Myocyte (in vitro differentiated cells): ENCODE results near the gene MIER3. TPM values are rescaled to one million over a fixed set of nuclear protein-coding genes. Genes with fewer than 3 reads are reported as not detected.
"Not testable (repeated sequence)": the region's sequence is repeated elsewhere in the genome, so short reads cannot be mapped to it uniquely, and the experiment has no call there.

Experiments used
- DNase-seq: peaks from one replicate; pipeline ENCODE4 v3.0.0-alpha.2; 2012; ENCODE audit warnings: low read depth
- polyA plus RNA-seq: library from polyadenylated mRNA; unstranded; fragments of >200 nt; gene quantifications from one replicate; pipeline ENCODE4 v1.2.1, GENCODE V29; 2012; ENCODE audit warnings: missing spikeins
- total RNA-seq: library from RNA; depleted of rRNA; stranded (reverse); fragments of >200 nt; gene quantifications from 2 replicates; pipeline ENCODE4 v1.2.3, GENCODE V29; 2014

Gene MIER3
- 20.5 and 25.5 TPM in 2 replicates for total RNA-seq
- polyA plus RNA-seq = 4.0 TPM

- peak; percentile 82 for DNase-seq
Observed at GRCh38 chr5:56951946-56952691, at the start of gene MIER3. MIER3 (minus strand) TSS chr5:56952123; CDS start chr5:56952102, 21 bp downstream.

GRCh38 chr5:56995596-56995995, 43.7 kb upstream of the MIER3 start:
- no peak for DNase-seq

- DNase-seq = no peak
Observed at GRCh38 chr5:56993241-56993640, 41.3 kb upstream of the MIER3 start.

GRCh38 chr5:56989676-56990075, 37.8 kb upstream of the MIER3 start:
- DNase-seq = no peak

- no peak for DNase-seq
Observed at GRCh38 chr5:56988490-56988889, 36.6 kb upstream of the MIER3 start.

- no peak for DNase-seq
Observed at GRCh38 chr5:56987171-56987570, 35.2 kb upstream of the MIER3 start.

- DNase-seq = peak; percentile 7
Observed at GRCh38 chr5:56986626-56986947, 34.7 kb upstream of the MIER3 start.

- no peak for DNase-seq
Observed at GRCh38 chr5:56985936-56986625, 34.2 kb upstream of the MIER3 start.

- DNase-seq = no peak
Observed at GRCh38 chr5:56984445-56984844, 32.5 kb upstream of the MIER3 start.

GRCh38 chr5:56983593-56984361, 31.9 kb upstream of the MIER3 start:
- DNase-seq = no peak

- peak; percentile 69 for DNase-seq
Observed at GRCh38 chr5:56981548-56982315, 29.8 kb upstream of the MIER3 start.

- no peak for DNase-seq
Observed at GRCh38 chr5:56979968-56980367, 28.0 kb upstream of the MIER3 start.

GRCh38 chr5:56979526-56979925, 27.6 kb upstream of the MIER3 start:
- DNase-seq = not testable (repeated sequence)

GRCh38 chr5:56977822-56978221, 25.9 kb upstream of the MIER3 start:
- DNase-seq = no peak

GRCh38 chr5:56977021-56977420, 25.1 kb upstream of the MIER3 start:
- no peak for DNase-seq

GRCh38 chr5:56974241-56974640, 22.3 kb upstream of the MIER3 start:
- DNase-seq = no peak

- DNase-seq = no peak
Observed at GRCh38 chr5:56973473-56973872, 21.6 kb upstream of the MIER3 start.

- no peak for DNase-seq
Observed at GRCh38 chr5:56971275-56971674, 19.4 kb upstream of the MIER3 start.

- DNase-seq = no peak
Observed at GRCh38 chr5:56964173-56964572, 12.2 kb upstream of the MIER3 start.

GRCh38 chr5:56963246-56963645, 11.3 kb upstream of the MIER3 start:
- no peak for DNase-seq

- DNase-seq = no peak
Observed at GRCh38 chr5:56962286-56962685, 10.4 kb upstream of the MIER3 start.
